Raji (cell line): Measurements from ENCODE around the gene TUBB4B.

ENCODE experiments used
- POLR2A ChIP-seq: IDR thresholded peaks from 2 replicates; pipeline ENCODE4 v1.6.1; 2011; ENCODE audit warnings: low read depth, low read length, control low read depth; ENCODE audit not compliant: insufficient read depth

TUBB4B gene

DNA sequence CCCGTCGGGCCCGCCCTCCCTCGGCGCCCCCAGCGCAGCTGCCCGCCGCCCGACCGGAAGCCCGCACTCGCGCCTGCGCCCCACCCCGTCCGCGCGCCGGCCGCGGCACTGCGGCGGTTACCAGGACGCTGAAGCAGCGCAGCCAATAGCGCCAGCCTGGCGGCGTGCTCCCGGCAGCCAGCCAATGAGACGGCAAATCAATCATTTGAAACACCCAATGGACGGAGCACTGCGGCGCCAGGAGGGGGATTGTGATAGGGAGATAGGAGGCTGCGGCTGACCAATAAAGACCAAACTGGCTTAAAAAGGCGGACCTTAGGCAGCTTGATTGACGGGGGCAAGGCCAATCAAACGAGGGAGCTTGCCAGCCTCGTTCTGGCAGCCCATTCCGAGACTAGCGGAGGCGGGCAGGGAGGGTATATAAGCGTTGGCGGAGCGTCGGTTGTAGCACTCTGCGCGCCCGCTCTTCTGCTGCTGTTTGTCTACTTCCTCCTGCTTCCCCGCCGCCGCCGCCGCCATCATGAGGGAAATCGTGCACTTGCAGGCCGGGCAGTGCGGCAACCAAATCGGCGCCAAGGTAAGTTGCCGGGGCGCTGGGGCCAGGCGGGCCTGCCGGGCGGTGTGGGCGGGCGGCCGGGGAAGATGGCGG, at the start of gene TUBB4B:
Gene TUBB4B (plus strand): TSS at position 447 of the 649 bp plus-strand sequence. CDS start 74 bp downstream, at position 521.
- peak; percentile 98 for TF ChIP-seq POLR2A

GRCh38 chr9:137191691-137192447, 49.2 kb upstream of the TUBB4B start:
- 0 out of 2 replicates have a peak, but pooled peaks have one; percentile 1 for TF ChIP-seq POLR2A

DNA sequence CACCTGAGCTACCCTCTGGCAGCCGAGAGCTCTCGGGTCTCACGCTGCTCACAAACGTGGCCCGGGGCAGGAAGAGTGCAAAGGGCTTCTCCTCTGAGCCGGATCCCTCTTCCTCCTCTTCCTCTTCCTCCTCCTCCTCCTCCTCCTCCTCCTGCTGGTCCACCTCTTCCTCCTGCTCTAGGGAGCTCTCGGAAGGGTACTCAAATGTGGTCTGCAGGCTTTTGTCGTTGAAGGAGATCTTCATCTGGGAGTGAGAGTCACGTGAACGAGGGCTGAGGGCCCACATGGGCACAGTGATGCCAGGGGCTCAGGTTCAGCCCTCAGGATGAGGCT, 48.7 kb upstream of the TUBB4B start:
- TF ChIP-seq POLR2A, result no peak

DNA sequence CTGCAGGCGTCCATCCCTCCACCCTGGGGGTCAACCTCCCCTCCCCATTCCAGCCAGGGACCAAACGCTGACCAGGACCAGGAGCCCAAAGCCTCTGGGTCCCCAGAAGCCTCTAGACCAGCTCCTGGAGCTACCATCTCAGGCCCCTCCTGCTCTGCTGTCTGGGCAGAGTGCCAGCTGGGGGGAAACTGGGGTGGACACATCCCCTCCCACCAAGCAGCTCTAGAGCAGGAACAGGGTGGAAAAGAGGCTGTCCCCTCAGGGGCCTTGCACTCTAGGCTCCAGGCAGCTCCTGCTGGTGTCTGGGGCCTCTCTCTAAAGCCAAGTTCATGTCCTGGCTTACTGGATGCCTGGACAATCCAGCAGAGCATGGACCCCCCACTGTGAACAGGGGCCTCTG, 48.2 kb upstream of the TUBB4B start:
- TF ChIP-seq POLR2A, result no peak

GRCh38 chr9:137193771-137194170, 47.3 kb upstream of the TUBB4B start:
- no peak for TF ChIP-seq POLR2A

GRCh38 chr9:137194388-137194787, 46.7 kb upstream of the TUBB4B start:
- no peak for TF ChIP-seq POLR2A

GRCh38 chr9:137194909-137195308, 46.2 kb upstream of the TUBB4B start:
- no peak for TF ChIP-seq POLR2A

DNA sequence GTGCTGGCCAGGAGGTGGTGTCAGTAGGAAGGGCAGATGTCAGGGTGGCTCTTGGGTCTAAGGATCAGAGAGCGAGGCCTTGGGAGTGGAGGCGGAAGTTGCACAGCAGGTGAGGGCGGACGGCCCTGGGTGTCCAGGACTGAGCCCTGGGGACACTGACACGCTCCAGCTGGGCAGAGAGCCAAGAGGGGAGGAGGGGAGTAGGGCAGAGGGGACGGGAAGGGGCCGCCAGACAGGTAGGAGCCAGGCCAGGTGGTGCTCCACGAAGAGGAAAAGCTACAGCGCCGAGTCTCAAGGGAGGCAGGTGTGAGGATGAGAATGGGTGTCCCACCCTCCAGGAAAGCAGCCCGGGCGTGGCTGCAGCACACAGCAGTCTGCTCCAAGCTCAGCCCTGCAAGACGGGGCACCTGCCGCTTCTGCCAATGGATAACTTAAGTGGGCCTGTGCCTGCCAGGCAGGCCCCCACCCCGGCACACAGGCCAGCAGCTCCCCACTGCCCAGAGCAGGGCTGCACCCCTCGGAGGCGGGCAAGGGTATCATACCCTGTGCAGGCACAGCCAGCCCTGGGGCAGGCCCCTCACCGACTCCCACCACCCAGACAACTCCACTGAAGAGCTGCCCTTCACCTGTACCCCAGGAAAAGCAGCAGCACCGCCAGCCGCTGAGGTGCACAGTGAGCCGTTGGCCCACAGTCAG, 45.4 kb upstream of the TUBB4B start:
- no peak for TF ChIP-seq POLR2A

DNA sequence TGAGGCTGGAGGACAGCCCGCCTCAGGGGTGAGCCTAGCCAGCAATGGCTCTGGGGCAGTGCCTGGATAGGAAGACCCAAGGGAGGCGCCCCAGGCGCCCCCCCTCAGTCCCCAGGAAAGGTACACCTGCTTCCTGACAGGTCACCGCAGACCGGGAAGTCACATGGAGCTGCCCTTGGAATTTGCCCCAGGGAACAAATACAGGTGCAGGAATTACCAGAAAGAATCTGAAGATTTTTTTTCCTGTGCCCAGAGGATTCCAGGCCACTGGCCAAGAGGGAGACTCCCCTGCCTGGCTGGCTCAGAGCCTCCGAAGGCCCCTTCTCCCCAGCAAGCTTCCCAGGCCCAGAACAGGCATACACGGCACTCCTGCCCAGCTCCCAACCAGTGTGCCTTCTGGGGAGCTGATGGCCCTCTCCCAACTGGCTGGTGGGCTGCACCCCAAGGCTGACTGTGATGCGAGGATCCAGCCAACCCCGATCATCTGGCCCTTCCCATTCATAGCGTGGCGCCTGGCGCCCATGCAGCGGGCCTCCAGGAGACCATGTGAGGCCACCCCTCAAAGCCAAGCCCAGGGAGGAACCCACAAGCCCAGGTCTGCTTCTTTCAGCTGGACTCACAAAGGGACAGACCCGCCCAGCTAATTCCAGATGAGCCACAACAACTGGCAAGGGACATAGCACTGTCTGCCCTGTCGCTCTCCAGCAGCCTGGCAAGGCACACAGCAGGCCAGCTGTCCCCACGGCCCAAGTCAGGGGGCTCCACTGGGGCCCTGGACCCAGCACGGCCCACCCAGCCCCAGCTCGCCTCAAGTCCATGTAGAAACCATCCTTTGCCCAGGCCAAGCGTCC, 42.8 kb upstream of the TUBB4B start:
- no peak for TF ChIP-seq POLR2A

GRCh38 chr9:137198902-137199283, 42.2 kb upstream of the TUBB4B start:
- TF ChIP-seq POLR2A, result no peak

GRCh38 chr9:137199411-137200121, 41.5 kb upstream of the TUBB4B start:
- no peak for TF ChIP-seq POLR2A

DNA sequence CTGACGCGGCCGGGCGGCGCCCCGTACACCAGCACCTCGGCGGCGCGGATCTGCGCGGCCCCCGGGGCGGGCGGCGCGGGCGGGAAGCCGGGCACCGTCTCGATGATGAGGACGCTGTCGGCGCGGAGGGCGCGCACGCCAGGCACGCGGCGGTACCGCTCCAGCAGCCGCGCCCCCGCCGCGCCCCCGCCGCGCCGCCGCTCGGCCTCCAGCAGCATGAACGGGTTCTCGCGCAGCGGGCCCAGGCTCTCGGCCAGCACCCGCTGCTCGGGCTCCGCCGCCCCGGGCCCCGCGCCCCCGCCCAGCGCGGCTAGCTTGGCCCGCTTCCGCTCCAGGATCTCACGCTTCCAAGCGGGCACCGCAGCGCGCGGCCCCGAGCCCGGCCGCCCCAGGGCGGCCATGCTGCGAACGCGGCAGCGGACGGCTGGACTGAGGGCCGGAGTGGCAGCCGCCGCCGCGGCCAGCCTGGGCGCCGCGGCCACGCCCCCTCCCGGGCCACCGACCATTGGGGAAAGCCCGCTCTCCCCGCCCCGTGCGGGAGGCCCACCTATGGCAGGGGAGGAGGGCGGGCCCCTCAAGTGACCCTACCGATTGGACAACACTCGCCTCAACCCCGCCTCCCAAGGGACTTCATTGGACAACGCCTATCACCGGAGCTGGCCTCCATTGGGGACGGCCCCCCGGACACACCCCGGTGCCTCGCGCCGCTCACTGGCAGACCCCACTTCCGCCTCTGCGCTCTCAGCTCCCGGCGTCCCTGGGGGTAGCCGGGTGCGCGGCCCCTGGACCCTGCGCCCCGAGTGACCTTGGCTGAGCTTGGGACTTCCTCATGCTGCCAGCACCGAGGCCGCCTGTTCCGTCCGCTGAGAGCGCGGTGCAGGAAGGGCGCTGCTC, 40.5 kb upstream of the TUBB4B start, which contains the start of gene TPRN:
Gene TPRN (minus strand): TSS at position 431 of the 894 bp plus-strand sequence. CDS start 30 bp downstream, at position 401.
- TF ChIP-seq POLR2A, result peak; percentile 89

DNA sequence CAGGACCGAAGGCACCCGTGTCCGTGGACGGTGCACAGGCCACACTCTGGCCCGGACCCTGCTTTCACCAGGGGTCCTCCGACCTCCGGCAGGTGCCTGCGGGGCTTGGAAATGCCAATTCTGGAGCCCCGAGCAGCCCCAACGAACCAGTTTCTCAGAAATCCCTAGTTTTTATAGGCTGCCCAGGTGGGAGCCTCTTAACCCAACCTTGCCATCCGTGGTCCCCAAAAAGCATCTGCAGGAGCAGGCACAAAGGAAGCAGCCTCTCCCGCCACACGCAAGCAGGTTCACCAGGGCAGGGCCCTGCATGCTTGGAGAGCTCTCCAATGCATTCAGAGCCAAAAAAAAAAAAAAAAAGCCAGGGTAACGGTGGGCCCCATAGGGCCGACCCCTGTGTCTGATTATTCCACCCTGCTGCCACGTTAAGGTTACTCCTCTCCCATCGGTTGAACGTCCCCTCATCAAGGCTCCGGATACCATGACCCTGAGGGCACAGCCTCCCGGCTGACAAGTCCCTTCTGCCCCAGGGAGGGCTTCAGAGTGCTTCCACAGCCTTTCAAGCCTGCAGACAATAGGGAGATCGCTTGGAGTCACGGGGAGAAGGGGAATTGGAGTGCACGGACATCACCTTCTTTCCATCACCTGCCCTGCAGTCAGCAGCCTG, 39.8 kb upstream of the TUBB4B start:
- TF ChIP-seq POLR2A, result peak; percentile 40; the same call in 1 of the 2 replicates

DNA sequence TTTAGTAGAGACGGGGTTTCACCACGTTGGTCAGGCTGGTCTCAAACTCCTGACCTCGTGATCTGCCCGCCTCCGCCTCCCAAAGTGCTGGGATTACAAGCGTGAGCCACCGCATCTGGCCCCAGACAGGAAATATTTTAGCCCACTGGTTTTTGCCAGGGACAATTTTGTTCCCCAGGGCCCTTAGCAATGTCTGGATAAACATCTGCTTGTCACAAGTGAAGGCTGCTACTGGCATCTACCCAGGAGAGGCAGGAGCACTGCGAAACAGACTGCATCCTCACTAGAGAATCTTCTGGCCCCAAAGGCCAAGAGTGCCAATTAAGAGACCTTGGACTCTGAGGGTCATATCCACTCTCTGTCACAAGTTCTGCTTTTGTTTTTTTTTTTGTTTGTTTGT, 38.1 kb upstream of the TUBB4B start:
- no peak for TF ChIP-seq POLR2A
